Naive B cell (primary cell): ENCODE results near the gene FRMD4A. TPM values are rescaled to one million over a fixed set of nuclear protein-coding genes. Genes with fewer than 3 reads are reported as not detected.

Experiments used
- ATAC-seq, 2 donors: fragments of 150-1000 bp; cut with Tn5 transposase; 2 replicates each; pipeline ENCODE4 v1.10.0; 2021; ENCODE audit warnings: low read depth in 2 of 2, mild to moderate bottlenecking in 2 of 2, moderate library complexity in 2 of 2
- DNase-seq: peaks from one replicate; pipeline ENCODE4 v3.0.0; 2022
- H3K27ac Mint-ChIP-seq, 6 donors: one replicate each; pipeline ENCODE4 v1.8.0; 2020 to 2022; ENCODE audit warnings: mild to moderate bottlenecking in 6 of 6, mixed read lengths in 6 of 6, moderate library complexity in 5 of 6, inconsistent platforms in 2 of 6
- H3K27me3 Mint-ChIP-seq, 3 donors: one replicate each; pipeline ENCODE4 v1.8.0; 2021 to 2022; ENCODE audit warnings: mixed read lengths in 3 of 3, mild to moderate bottlenecking in 1 of 3
- H3K36me3 Mint-ChIP-seq, 2 donors: one replicate each; pipeline ENCODE4 v1.8.0; 2020 to 2022; ENCODE audit warnings: mixed read lengths in 2 of 2, inconsistent platforms in 1 of 2, mild to moderate bottlenecking in 1 of 2
- H3K4me1 Mint-ChIP-seq, 3 donors: one replicate each; pipeline ENCODE4 v1.8.0; 2020 to 2022; ENCODE audit warnings: mixed read lengths in 3 of 3, inconsistent platforms in 1 of 3, mild to moderate bottlenecking in 1 of 3, moderate library complexity in 1 of 3
- H3K4me3 Mint-ChIP-seq, 8 donors: one replicate each; pipeline ENCODE4 v1.8.0; 2020 to 2022; ENCODE audit warnings: mild to moderate bottlenecking in 8 of 8, mixed read lengths in 8 of 8, moderate library complexity in 8 of 8, inconsistent platforms in 2 of 8
- H3K9me3 Mint-ChIP-seq, 7 donors: one replicate each; pipeline ENCODE4 v1.8.0; 2020 to 2022; ENCODE audit warnings: mixed read lengths in 7 of 7, mild to moderate bottlenecking in 5 of 7, inconsistent platforms in 2 of 7, moderate library complexity in 1 of 7
- polyA plus RNA-seq, 6 donors: library from polyadenylated mRNA; unstranded; fragments of 300-500 nt; fragmentation: Illumina TruSeq; gene quantifications; one replicate each; pipeline ENCODE4 v1.2.3, GENCODE V29; 2021; ENCODE audit warnings: low read depth in 6 of 6

Gene FRMD4A
- polyA plus RNA-seq, 6 donors from 2014 or later, result 0.09 to 0.20 (median 0.10) TPM; not detected in 3

- DNase-seq (no peak), ATAC-seq (no peak)
- Mint-ChIP-seq H3K9me3 (no peaks in the 10 kb centered on the region), H3K27ac (peak overlapping the region in 1 of 6 donors; percentile 18), H3K27me3 (no peaks in the 10 kb centered on the region), H3K36me3 (peaks cover 14 to 26% of the 10 kb centered on the region in 2 donors), H3K4me3 (no peak overlapping the region), H3K4me1 (peaks cover 7 to 18% (median 12%) of the 10 kb centered on the region in 3 donors)
These were observed 698.3 kb downstream of the FRMD4A start for GRCh38 chr10:13632440-13632839.

GRCh38 chr10:13631594-13631993, 699.1 kb downstream of the FRMD4A start:
- ATAC-seq (no peak), DNase-seq (no peak)
- Mint-ChIP-seq H3K27me3 (no peaks in the 10 kb centered on the region), H3K4me1 (peaks cover 7 to 18% (median 12%) of the 10 kb centered on the region in 3 donors), H3K4me3 (no peak overlapping the region), H3K27ac (peak overlapping the region in 2 of 6 donors; percentile 28 to 34), H3K9me3 (no peaks in the 10 kb centered on the region), H3K36me3 (peaks cover 14 to 23% of the 10 kb centered on the region in 2 donors)

- H3K27ac Mint-ChIP-seq, result no peak overlapping the region
- H3K4me1 Mint-ChIP-seq, result peaks cover 7 to 18% (median 12%) of the 10 kb centered on the region in 3 donors
- H3K9me3 Mint-ChIP-seq, result no peaks in the 10 kb centered on the region
- peaks cover 14% of the 10 kb centered on the region in 2 donors for H3K36me3 Mint-ChIP-seq
- no peak overlapping the region for H3K4me3 Mint-ChIP-seq
- H3K27me3 Mint-ChIP-seq, result no peaks in the 10 kb centered on the region
- no peak for DNase-seq
- ATAC-seq, result no peak
These were observed 700.5 kb downstream of the FRMD4A start for GRCh38 chr10:13630231-13630630.

GRCh38 chr10:13629116-13629515, 701.6 kb downstream of the FRMD4A start:
- no peaks in the 10 kb centered on the region for H3K27me3 Mint-ChIP-seq
- ATAC-seq (no peak), DNase-seq (no peak)
- H3K27ac Mint-ChIP-seq, result no peak overlapping the region
- no peak overlapping the region for H3K4me3 Mint-ChIP-seq
- H3K4me1 Mint-ChIP-seq, result peaks cover 7 to 18% (median 12%) of the 10 kb centered on the region in 3 donors
- peaks cover 14% of the 10 kb centered on the region in 2 donors for H3K36me3 Mint-ChIP-seq
- H3K9me3 Mint-ChIP-seq, result no peaks in the 10 kb centered on the region

GRCh38 chr10:13628661-13629060, 702.1 kb downstream of the FRMD4A start:
- Mint-ChIP-seq H3K27ac (peak overlapping the region in 2 of 6 donors; percentile 24 to 65), H3K4me1 (peaks cover 7 to 18% (median 12%) of the 10 kb centered on the region in 3 donors), H3K9me3 (no peaks in the 10 kb centered on the region), H3K27me3 (no peaks in the 10 kb centered on the region), H3K36me3 (peaks cover 12 to 14% of the 10 kb centered on the region in 2 donors), H3K4me3 (no peak overlapping the region)
- DNase-seq, result no peak
- no peak for ATAC-seq

- Mint-ChIP-seq H3K9me3 (no peaks in the 10 kb centered on the region), H3K27me3 (no peaks in the 10 kb centered on the region), H3K36me3 (peaks cover 12 to 14% of the 10 kb centered on the region in 2 donors), H3K27ac (no peak overlapping the region), H3K4me3 (no peak overlapping the region), H3K4me1 (peaks cover 7 to 14% (median 12%) of the 10 kb centered on the region in 3 donors)
- DNase-seq, result no peak
- no peak for ATAC-seq
These were observed 703.0 kb downstream of the FRMD4A start for GRCh38 chr10:13627459-13628310.

- no peak overlapping the region for H3K4me3 Mint-ChIP-seq
- no peaks in the 10 kb centered on the region for H3K9me3 Mint-ChIP-seq
- no peak for DNase-seq
- H3K27me3 Mint-ChIP-seq, result no peaks in the 10 kb centered on the region
- ATAC-seq, result no peak
- H3K4me1 Mint-ChIP-seq, result peaks cover 0 to 5% (median 0%) of the 10 kb centered on the region in 3 donors
- peaks cover 8 to 26% of the 10 kb centered on the region in 2 donors for H3K36me3 Mint-ChIP-seq
- no peak overlapping the region for H3K27ac Mint-ChIP-seq
These were observed 706.1 kb downstream of the FRMD4A start for GRCh38 chr10:13624630-13625029.

- ATAC-seq (no peak), DNase-seq (no peak)
- no peaks in the 10 kb centered on the region for H3K4me1 Mint-ChIP-seq
- H3K4me3 Mint-ChIP-seq, result no peak overlapping the region
- peaks cover 16 to 43% of the 10 kb centered on the region in 2 donors for H3K36me3 Mint-ChIP-seq
- H3K9me3 Mint-ChIP-seq, result no peaks in the 10 kb centered on the region
- no peak overlapping the region for H3K27ac Mint-ChIP-seq
- no peaks in the 10 kb centered on the region for H3K27me3 Mint-ChIP-seq
These were observed 708.8 kb downstream of the FRMD4A start for GRCh38 chr10:13621931-13622330.

- Mint-ChIP-seq H3K27me3 (no peaks in the 10 kb centered on the region), H3K9me3 (no peaks in the 10 kb centered on the region), H3K4me1 (no peaks in the 10 kb centered on the region), H3K36me3 (peaks cover 31 to 58% of the 10 kb centered on the region in 2 donors), H3K4me3 (no peak overlapping the region), H3K27ac (no peak overlapping the region)
- ATAC-seq, result no peak
- no peak for DNase-seq
These were observed 713.6 kb downstream of the FRMD4A start for GRCh38 chr10:13617116-13617515.

- ATAC-seq, result no peak
- peak overlapping the region in 1 of 6 donors; percentile 13 for H3K27ac Mint-ChIP-seq
- no peaks in the 10 kb centered on the region for H3K4me1 Mint-ChIP-seq
- no peaks in the 10 kb centered on the region for H3K27me3 Mint-ChIP-seq
- H3K36me3 Mint-ChIP-seq, result peaks cover 35 to 57% of the 10 kb centered on the region in 2 donors
- H3K9me3 Mint-ChIP-seq, result no peaks in the 10 kb centered on the region
- H3K4me3 Mint-ChIP-seq, result no peak overlapping the region
- no peak for DNase-seq
These were observed 714.9 kb downstream of the FRMD4A start for GRCh38 chr10:13615650-13616300.

GRCh38 chr10:13614530-13615332, 716.0 kb downstream of the FRMD4A start:
- peak overlapping the region in 3 of 6 donors; percentile 62 to 85 (median 81) for H3K27ac Mint-ChIP-seq
- no peaks in the 10 kb centered on the region for H3K4me1 Mint-ChIP-seq
- no peaks in the 10 kb centered on the region for H3K27me3 Mint-ChIP-seq
- no peak for ATAC-seq
- DNase-seq, result no peak
- peaks cover 46 to 53% of the 10 kb centered on the region in 2 donors for H3K36me3 Mint-ChIP-seq
- no peaks in the 10 kb centered on the region for H3K9me3 Mint-ChIP-seq
- H3K4me3 Mint-ChIP-seq, result no peak overlapping the region

- H3K4me1 Mint-ChIP-seq, result no peaks in the 10 kb centered on the region
- H3K4me3 Mint-ChIP-seq, result no peak overlapping the region
- no peak overlapping the region for H3K27ac Mint-ChIP-seq
These were observed 717.2 kb downstream of the FRMD4A start for GRCh38 chr10:13613519-13613918.

GRCh38 chr10:13612654-13613373, 717.9 kb downstream of the FRMD4A start:
- peaks cover 41 to 44% of the 10 kb centered on the region in 2 donors for H3K36me3 Mint-ChIP-seq
- no peak for ATAC-seq
- H3K4me1 Mint-ChIP-seq, result no peaks in the 10 kb centered on the region
- DNase-seq, result no peak
- peak overlapping the region in 1 of 6 donors; percentile 75 for H3K27ac Mint-ChIP-seq
- H3K27me3 Mint-ChIP-seq, result no peaks in the 10 kb centered on the region
- H3K9me3 Mint-ChIP-seq, result no peaks in the 10 kb centered on the region
- no peak overlapping the region for H3K4me3 Mint-ChIP-seq

More at GRCh38 chr10:13613519-13613918, 717.2 kb downstream of the FRMD4A start:
- DNase-seq (no peak), ATAC-seq (no peak)
- Mint-ChIP-seq H3K27me3 (no peaks in the 10 kb centered on the region), H3K36me3 (peaks cover 46% of the 10 kb centered on the region in 2 donors), H3K9me3 (no peaks in the 10 kb centered on the region)
